ENCODE results near the gene POLG2. TPM values are rescaled to one million over a fixed set of nuclear protein-coding genes. Genes with fewer than 3 reads are reported as not detected.

The POLG2 gene
- total and polyA plus RNA-seq, 4 donors: 5.4 to 17.8 (median 11.4) TPM

- no peak for ATAC-seq (ENCODE audit: insufficient read depth, low FRiP score)
- H3K4me1 ChIP-seq (ENCODE audit: control insufficient read depth in 5 of 5, insufficient read depth in 5 of 5, low read length in 5 of 5): peaks cover 0 to 10% (median 0%) of the 10 kb centered on the region in 5 donors
- TF ChIP-seq CTCF (IDR thresholded peaks at IDR 0.05; ENCODE audit: control extremely low read depth, extremely low read depth): no peak
- peak; percentile 54 to 90 (median 78) for DNase-seq
- WGBS, 2 donors: 79 to 89% methylated on average over 7 of the region's 7 CpGs
- H3K36me3 ChIP-seq (ENCODE audit: control insufficient read depth in 4 of 4, insufficient read depth in 4 of 4, low read length in 4 of 4): peaks cover 25 to 46% (median 40%) of the 10 kb centered on the region in 4 donors
- no peaks in the 10 kb centered on the region for H3K9me3 ChIP-seq (ENCODE audit: control insufficient read depth in 4 of 4, insufficient read depth in 3 of 4, low read length in 3 of 4)
- H3K4me3 ChIP-seq: no peak overlapping the region
- no peak overlapping the region for H3K9ac ChIP-seq (ENCODE audit: insufficient read depth in 1 of 2, low read length in 2 of 2)
- H3K27me3 ChIP-seq (ENCODE audit: control insufficient read depth in 3 of 3, insufficient read depth in 3 of 3, low read length in 2 of 3): no peaks in the 10 kb centered on the region
- H3K27ac ChIP-seq (ENCODE audit: low read depth in 1 of 2, low read length in 1 of 2): no peak overlapping the region
These were observed 41.8 kb upstream of the POLG2 start for GRCh38 chr17:64538508-64539130.

- no peak for DNase-seq
- Histone ChIP-seq H3K9me3 (ENCODE audit: control insufficient read depth in 4 of 4, insufficient read depth in 3 of 4, low read length in 3 of 4) (no peaks in the 10 kb centered on the region), H3K27ac (ENCODE audit: low read depth in 1 of 2, low read length in 1 of 2) (no peak overlapping the region), H3K4me3 (no peak overlapping the region), H3K36me3 (ENCODE audit: control insufficient read depth in 4 of 4, insufficient read depth in 4 of 4, low read length in 4 of 4) (peaks cover 32 to 54% (median 46%) of the 10 kb centered on the region in 4 donors), H3K4me1 (ENCODE audit: control insufficient read depth in 5 of 5, insufficient read depth in 5 of 5, low read length in 5 of 5) (peaks cover 0 to 10% (median 0%) of the 10 kb centered on the region in 5 donors), H3K27me3 (ENCODE audit: control insufficient read depth in 3 of 3, insufficient read depth in 3 of 3, low read length in 2 of 3) (no peaks in the 10 kb centered on the region), H3K9ac (ENCODE audit: insufficient read depth in 1 of 2, low read length in 2 of 2) (no peak overlapping the region)
- no peak for TF ChIP-seq CTCF (IDR thresholded peaks at IDR 0.05; ENCODE audit: control extremely low read depth, extremely low read depth)
- 63 to 67% methylated on average over 5 of the region's 5 CpGs for WGBS, 2 donors
- ATAC-seq (ENCODE audit: insufficient read depth, low FRiP score): no peak
These were observed 40.6 kb upstream of the POLG2 start for GRCh38 chr17:64537488-64537887.

- TF ChIP-seq CTCF (IDR thresholded peaks at IDR 0.05; ENCODE audit: control extremely low read depth, extremely low read depth): no peak
- H3K4me1 ChIP-seq (ENCODE audit: control insufficient read depth in 5 of 5, insufficient read depth in 5 of 5, low read length in 5 of 5): peaks cover 0 to 10% (median 0%) of the 10 kb centered on the region in 5 donors
- no peaks in the 10 kb centered on the region for H3K27me3 ChIP-seq (ENCODE audit: control insufficient read depth in 3 of 3, insufficient read depth in 3 of 3, low read length in 2 of 3)
- no peak overlapping the region for H3K9ac ChIP-seq (ENCODE audit: insufficient read depth in 1 of 2, low read length in 2 of 2)
- H3K27ac ChIP-seq (ENCODE audit: low read depth in 1 of 2, low read length in 1 of 2): no peak overlapping the region
- peaks cover 32 to 57% (median 51%) of the 10 kb centered on the region in 4 donors for H3K36me3 ChIP-seq (ENCODE audit: control insufficient read depth in 4 of 4, insufficient read depth in 4 of 4, low read length in 4 of 4)
- DNase-seq: no peak
- H3K9me3 ChIP-seq (ENCODE audit: control insufficient read depth in 4 of 4, insufficient read depth in 3 of 4, low read length in 3 of 4): no peaks in the 10 kb centered on the region
- no peak for ATAC-seq (ENCODE audit: insufficient read depth, low FRiP score)
- H3K4me3 ChIP-seq: no peak overlapping the region
- 91 to 97% methylated on average over 2 of the region's 2 CpGs for WGBS, 2 donors
These were observed 40.1 kb upstream of the POLG2 start for GRCh38 chr17:64536913-64537312.

GRCh38 chr17:64535357-64535756 is 38.5 kb upstream of the POLG2 start:
- Histone ChIP-seq H3K27me3 (ENCODE audit: control insufficient read depth in 3 of 3, insufficient read depth in 3 of 3, low read length in 2 of 3) (no peaks in the 10 kb centered on the region), H3K4me3 (no peak overlapping the region), H3K9me3 (ENCODE audit: control insufficient read depth in 4 of 4, insufficient read depth in 3 of 4, low read length in 3 of 4) (no peaks in the 10 kb centered on the region), H3K36me3 (ENCODE audit: control insufficient read depth in 4 of 4, insufficient read depth in 4 of 4, low read length in 4 of 4) (peaks cover 32 to 68% (median 56%) of the 10 kb centered on the region in 4 donors), H3K9ac (ENCODE audit: insufficient read depth in 1 of 2, low read length in 2 of 2) (no peak overlapping the region), H3K27ac (ENCODE audit: low read depth in 1 of 2, low read length in 1 of 2) (no peak overlapping the region), H3K4me1 (ENCODE audit: control insufficient read depth in 5 of 5, insufficient read depth in 5 of 5, low read length in 5 of 5) (peaks cover 0 to 10% (median 0%) of the 10 kb centered on the region in 5 donors)
- DNase-seq (no peak), ATAC-seq (ENCODE audit: insufficient read depth, low FRiP score) (no peak)
- WGBS, 2 donors: 84 to 86% methylated on average over 6 of the region's 6 CpGs
- TF ChIP-seq CTCF (IDR thresholded peaks at IDR 0.05; ENCODE audit: control extremely low read depth, extremely low read depth): no peak
